Effector CD8-positive, alpha-beta T cell (primary cell): ENCODE measurements around the gene SEMA4A.
"Not testable (repeated sequence)": the region's sequence is repeated elsewhere in the genome, so short reads cannot be mapped to it uniquely, and the experiment has no call there.

Experiments
- DNase-seq: peaks from one replicate; lab custom pipeline; 2025; lab: John Stamatoyannopoulos, UW

SEMA4A gene

GRCh38 chr1:156119503-156120209 is 33.7 kb upstream of the SEMA4A start:
- no peak for DNase-seq

- DNase-seq: no peak
Measured at GRCh38 chr1:156120318-156120717, 33.1 kb upstream of the SEMA4A start.

GRCh38 chr1:156121005-156121404 is 32.4 kb upstream of the SEMA4A start:
- DNase-seq: not testable (repeated sequence)

- no peak for DNase-seq
Measured at GRCh38 chr1:156121457-156121856, 31.9 kb upstream of the SEMA4A start.

GRCh38 chr1:156122086-156122485 is 31.3 kb upstream of the SEMA4A start:
- DNase-seq: no peak

GRCh38 chr1:156122519-156123355 is 30.6 kb upstream of the SEMA4A start:
- no peak for DNase-seq

- DNase-seq: peak; percentile 31
Measured at GRCh38 chr1:156123356-156124196, 29.8 kb upstream of the SEMA4A start.

GRCh38 chr1:156124557-156125483 is 28.6 kb upstream of the SEMA4A start:
- DNase-seq: no peak

- DNase-seq: not testable (repeated sequence)
Measured at GRCh38 chr1:156125544-156125943, 27.8 kb upstream of the SEMA4A start.

- DNase-seq: peak; percentile 38
Measured at GRCh38 chr1:156126043-156126629, 27.2 kb upstream of the SEMA4A start.

GRCh38 chr1:156126630-156127534 is 26.5 kb upstream of the SEMA4A start:
- DNase-seq: peak; percentile 55

GRCh38 chr1:156128308-156128653 is 25.1 kb upstream of the SEMA4A start:
- DNase-seq: no peak

- no peak for DNase-seq
Measured at GRCh38 chr1:156128654-156129597, 24.5 kb upstream of the SEMA4A start.

GRCh38 chr1:156129687-156130577 is 23.5 kb upstream of the SEMA4A start:
- DNase-seq: peak; percentile 70

- no peak for DNase-seq
Measured at GRCh38 chr1:156130578-156130942, 22.8 kb upstream of the SEMA4A start.

- DNase-seq: no peak
Measured at GRCh38 chr1:156134716-156135435, 18.5 kb upstream of the SEMA4A start.
